Nucleus accumbens (tissue), 56 donors: ENCODE data around the gene PAH.

Experiments used
- DNase-seq, 56 donors: peaks; one replicate each; lab custom pipeline; 2025; lab: John Stamatoyannopoulos, UW

Gene PAH

GRCh38 chr12:102917026-102917787 lies at the start of gene PAH:
TSS of gene PAH (minus strand) at chr12:102917244. CDS start at chr12:102917130, 114 bp downstream.
- DNase-seq, result peak in 2 of 56 donors; percentile 0 to 1

- peak in 3 of 56 donors; percentile 6 to 9 (median 8) for DNase-seq
Measured at GRCh38 chr12:102966200-102966863, 49.3 kb upstream of the PAH start.

GRCh38 chr12:102965281-102966155 lies 48.5 kb upstream of the PAH start:
- DNase-seq, result peak in 38 of 56 donors; percentile 13 to 76 (median 32)

- DNase-seq, result peak in 9 of 56 donors; percentile 1 to 38 (median 11)
Measured at GRCh38 chr12:102964872-102965271, 47.8 kb upstream of the PAH start.

- no peak for DNase-seq
Measured at GRCh38 chr12:102963796-102964195, 46.8 kb upstream of the PAH start.

- no peak for DNase-seq
Measured at GRCh38 chr12:102962986-102963385, 45.9 kb upstream of the PAH start.

- DNase-seq, result no peak
Measured at GRCh38 chr12:102962532-102962931, 45.5 kb upstream of the PAH start.

- no peak for DNase-seq
Measured at GRCh38 chr12:102961466-102961855, 44.4 kb upstream of the PAH start.

- DNase-seq, result peak in 33 of 56 donors; percentile 2 to 77 (median 26)
Measured at GRCh38 chr12:102960766-102961465, 43.9 kb upstream of the PAH start.

GRCh38 chr12:102959391-102959790 lies 42.3 kb upstream of the PAH start:
- DNase-seq, result no peak

GRCh38 chr12:102958830-102959176 lies 41.8 kb upstream of the PAH start:
- DNase-seq, result no peak

- DNase-seq, result peak in 14 of 56 donors; percentile 12 to 52 (median 32)
Measured at GRCh38 chr12:102958073-102958829, 41.2 kb upstream of the PAH start.

GRCh38 chr12:102957339-102958050 lies 40.5 kb upstream of the PAH start, which contains the start of gene ASCL1:
TSS of gene ASCL1 (plus strand) at chr12:102957674. CDS start at chr12:102958245, 571 bp downstream.
- DNase-seq, result peak in 23 of 56 donors; percentile 16 to 71 (median 43)

GRCh38 chr12:102956738-102957327 lies 39.8 kb upstream of the PAH start:
- DNase-seq, result no peak

GRCh38 chr12:102955926-102956737 lies 39.1 kb upstream of the PAH start:
- DNase-seq, result peak in 27 of 56 donors; percentile 7 to 67 (median 33)

GRCh38 chr12:102954134-102954533 lies 37.1 kb upstream of the PAH start:
- DNase-seq, result no peak

- no peak for DNase-seq
Measured at GRCh38 chr12:102953221-102953620, 36.2 kb upstream of the PAH start.
